GM04503 (cell line): ENCODE measurements around the gene CSTPP1.
A peak's percentile ranks its signal among the peaks of the same experiment; 100 is the strongest.
"Not testable (repeated sequence)": the region's sequence is repeated elsewhere in the genome, so short reads cannot be mapped to it uniquely, and the experiment has no call there.

ENCODE experiments used
- DNase-seq: peaks from one replicate; pipeline ENCODE4 v3.0.0-alpha.2; 2012; ENCODE audit warnings: low read depth

Gene CSTPP1

GRCh38 chr11:47050284-47050683 lies 113.7 kb downstream of the CSTPP1 start:
- DNase-seq = no peak

- DNase-seq = no peak
These were observed 114.7 kb downstream of the CSTPP1 start for GRCh38 chr11:47051217-47051616.

GRCh38 chr11:47052165-47052564 lies 115.6 kb downstream of the CSTPP1 start:
- no peak for DNase-seq

- no peak for DNase-seq
These were observed 116.0 kb downstream of the CSTPP1 start for GRCh38 chr11:47052576-47052975.

- no peak for DNase-seq
These were observed 119.0 kb downstream of the CSTPP1 start for GRCh38 chr11:47055534-47055933.

GRCh38 chr11:47056261-47056915 lies 119.8 kb downstream of the CSTPP1 start:
- no peak for DNase-seq

GRCh38 chr11:47057365-47057764 lies 120.8 kb downstream of the CSTPP1 start:
- no peak for DNase-seq

GRCh38 chr11:47060807-47061206 lies 124.2 kb downstream of the CSTPP1 start:
- DNase-seq = no peak

- no peak for DNase-seq
These were observed 125.0 kb downstream of the CSTPP1 start for GRCh38 chr11:47061429-47062178.

GRCh38 chr11:47062736-47063135 lies 126.2 kb downstream of the CSTPP1 start:
- no peak for DNase-seq

- DNase-seq = no peak
These were observed 130.8 kb downstream of the CSTPP1 start for GRCh38 chr11:47067401-47067800.

- DNase-seq = no peak
These were observed 134.2 kb downstream of the CSTPP1 start for GRCh38 chr11:47070769-47071168.

- no peak for DNase-seq
These were observed 134.8 kb downstream of the CSTPP1 start for GRCh38 chr11:47071341-47071740.

- no peak for DNase-seq
These were observed 135.3 kb downstream of the CSTPP1 start for GRCh38 chr11:47071791-47072261.

- no peak for DNase-seq
These were observed 142.4 kb downstream of the CSTPP1 start for GRCh38 chr11:47078751-47079521.

- not testable (repeated sequence) for DNase-seq
These were observed 144.2 kb downstream of the CSTPP1 start for GRCh38 chr11:47080775-47081174.

- DNase-seq = peak; percentile 87
These were observed 147.4 kb downstream of the CSTPP1 start for GRCh38 chr11:47083913-47084312.

GRCh38 chr11:47087801-47088200 lies 151.2 kb downstream of the CSTPP1 start:
- DNase-seq = no peak

- DNase-seq = no peak
These were observed 157.0 kb downstream of the CSTPP1 start for GRCh38 chr11:47093541-47093940.

- not testable (repeated sequence) for DNase-seq
These were observed 160.3 kb downstream of the CSTPP1 start for GRCh38 chr11:47096871-47097270.

GRCh38 chr11:47098223-47098622 lies 161.7 kb downstream of the CSTPP1 start:
- DNase-seq = not testable (repeated sequence)

- no peak for DNase-seq
These were observed 162.8 kb downstream of the CSTPP1 start for GRCh38 chr11:47099214-47099917.
